ENCODE measurements around the gene CCDC187. TPM values are rescaled to one million over a fixed set of nuclear protein-coding genes. Genes with fewer than 3 reads are reported as not detected.

Gene CCDC187
- polyA plus RNA-seq = 0.03 to 0.04 TPM in 2 of 3 replicates, not detected in the other
- polyA plus RNA-seq (2011; ENCODE audit: low read depth) = not detected
- not detected in 2 replicates for polyA plus RNA-seq (2011; cell fraction: cytosol; rRNA removed)
- polyA plus RNA-seq (2011; cell fraction: nucleus; rRNA removed) = 0.03 TPM in 1 of 2 replicates, not detected in the other
- not detected in 2 replicates for polyA plus RNA-seq (2012; ENCODE audit: low replicate concordance)
- polyA minus RNA-seq = 0.26 TPM in 1 of 3 replicates, not detected in the others
- not detected for polyA minus RNA-seq (2011; cell fraction: cytosol; rRNA and poly(A)+ RNA removed)
- not detected in 2 replicates for polyA minus RNA-seq (2011; cell fraction: nucleus; rRNA and poly(A)+ RNA removed)

DNA sequence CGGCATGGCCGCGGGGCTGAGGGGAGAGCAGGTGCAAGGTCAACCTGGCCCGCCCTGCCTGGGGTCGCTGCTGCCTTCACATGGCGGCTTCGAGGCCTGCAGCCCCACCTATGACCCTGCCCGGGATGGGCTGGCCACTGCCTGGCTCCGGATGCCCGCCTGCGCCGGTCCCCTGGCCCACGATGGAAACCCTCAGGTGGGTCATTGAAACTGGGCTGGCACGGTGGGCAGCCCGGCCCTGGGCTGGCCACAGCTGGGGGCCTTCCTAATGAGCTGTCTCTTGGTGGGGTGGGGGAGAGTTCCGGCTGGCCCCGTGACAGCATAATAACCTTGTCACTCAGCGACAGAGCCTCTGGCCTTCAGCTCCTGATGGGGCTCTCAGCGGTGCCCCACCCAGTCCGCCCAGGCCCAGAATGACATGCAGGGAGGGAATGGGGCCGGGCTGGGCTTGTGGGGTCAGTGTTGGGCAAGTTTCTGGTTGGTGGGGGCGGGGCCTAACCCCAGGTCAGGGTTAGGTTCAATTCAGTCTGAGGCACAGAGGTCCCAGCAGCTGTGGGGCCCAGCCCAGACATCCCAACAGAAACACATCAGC lies at the start of gene CCDC187:
Gene CCDC187 (minus strand): TSS at position 270 of the 592 bp plus-strand sequence. CDS start 264 bp downstream, at position 6.
- Histone ChIP-seq H3K4me3 (ENCODE audit: control insufficient read depth in 2 of 3, extremely low read depth in 1 of 3, insufficient read depth in 2 of 3, low read depth in 1 of 3, low read length in 3 of 3) (no peak within 1 kb of the TSS), H3K9me3 (ENCODE audit: control insufficient read depth, low read depth, low read length) (no peaks in the 10 kb centered on the region), H3K36me3 (ENCODE audit: control insufficient read depth in 2 of 2, extremely low read depth in 1 of 2, insufficient read depth in 2 of 2, low read length in 2 of 2) (no peaks in the 10 kb centered on the region), H3K27me3 (ENCODE audit: control insufficient read depth, extremely low read depth, insufficient read depth, low read length) (peaks cover 31% of the 10 kb centered on the region), H3K9me1 (ENCODE audit: control insufficient read depth, extremely low read depth, insufficient read depth, low read length) (no peaks in the 10 kb centered on the region), H3K4me1 (ENCODE audit: control insufficient read depth, extremely low read depth, insufficient read depth, low read length) (peaks cover 17% of the 10 kb centered on the region), H2AFZ (ENCODE audit: control insufficient read depth, low read length) (peak within 1 kb of the TSS; percentile 9), H3K4me2 (ENCODE audit: control insufficient read depth, extremely low read depth, insufficient read depth, low read depth, low read length) (peak within 1 kb of the TSS; percentile 3), H3K79me2 (ENCODE audit: control insufficient read depth, insufficient read depth, low read length) (no peaks in the 10 kb centered on the region), H3K27ac (ENCODE audit: control insufficient read depth, insufficient read depth, low read length) (no peak within 1 kb of the TSS), H4K20me1 (ENCODE audit: control insufficient read depth, extremely low read depth, insufficient read depth, low read length) (no peaks in the 10 kb centered on the region), H3K9ac (ENCODE audit: control insufficient read depth, extremely low read depth, insufficient read depth, low read length) (no peak within 1 kb of the TSS)
- TF ChIP-seq CTCF (optimal IDR thresholded peaks at IDR 0.05 in 1 of 3, IDR thresholded peaks at IDR 0.05 in 1 of 3, conservative IDR thresholded peaks at IDR 0.05 in 1 of 3; ENCODE audit: extremely low read depth in 1 of 3, insufficient read depth in 2 of 3, low read length in 3 of 3) = no peak
- DNase-seq (ENCODE audit: low read depth, low spot score) (no peak), FAIRE-seq (no peak)
- dilution Hi-C loops (cut with MboI; ENCODE audit: extremely low pct_ligation_motif_present, low sequenced_read_pairs) = no loop called here

GRCh38 chr9:136353088-136353487 lies 49.2 kb upstream of the CCDC187 start:
- Histone ChIP-seq H3K9me3 (ENCODE audit: control insufficient read depth, low read depth, low read length) (no peaks in the 10 kb centered on the region), H3K27ac (ENCODE audit: control insufficient read depth, insufficient read depth, low read length) (no peak overlapping the region), H3K9me1 (ENCODE audit: control insufficient read depth, extremely low read depth, insufficient read depth, low read length) (no peaks in the 10 kb centered on the region), H3K4me2 (ENCODE audit: control insufficient read depth, extremely low read depth, insufficient read depth, low read depth, low read length) (no peak overlapping the region), H2AFZ (ENCODE audit: control insufficient read depth, low read length) (no peak overlapping the region), H3K4me3 (ENCODE audit: control insufficient read depth in 2 of 3, extremely low read depth in 1 of 3, insufficient read depth in 2 of 3, low read depth in 1 of 3, low read length in 3 of 3) (no peak overlapping the region), H3K4me1 (ENCODE audit: control insufficient read depth, extremely low read depth, insufficient read depth, low read length) (peaks cover 3% of the 10 kb centered on the region), H3K79me2 (ENCODE audit: control insufficient read depth, insufficient read depth, low read length) (no peaks in the 10 kb centered on the region), H3K27me3 (ENCODE audit: control insufficient read depth, extremely low read depth, insufficient read depth, low read length) (no peaks in the 10 kb centered on the region), H3K9ac (ENCODE audit: control insufficient read depth, extremely low read depth, insufficient read depth, low read length) (no peak overlapping the region), H3K36me3 (ENCODE audit: control insufficient read depth in 2 of 2, extremely low read depth in 1 of 2, insufficient read depth in 2 of 2, low read length in 2 of 2) (no peaks in the 10 kb centered on the region), H4K20me1 (ENCODE audit: control insufficient read depth, extremely low read depth, insufficient read depth, low read length) (no peaks in the 10 kb centered on the region)
- dilution Hi-C loops (cut with MboI; ENCODE audit: extremely low pct_ligation_motif_present, low sequenced_read_pairs) = no loop called here
- TF ChIP-seq EZH2 (IDR thresholded peaks at IDR 0.05; ENCODE audit: low read length) = no peak
- no peak for TF ChIP-seq CTCF (optimal IDR thresholded peaks at IDR 0.05 in 1 of 3, IDR thresholded peaks at IDR 0.05 in 1 of 3, conservative IDR thresholded peaks at IDR 0.05 in 1 of 3; ENCODE audit: extremely low read depth in 1 of 3, insufficient read depth in 2 of 3, low read length in 3 of 3)
- DNase-seq (ENCODE audit: low read depth, low spot score) (no peak), FAIRE-seq (no peak)
